Retina (tissue), 1 donor: ENCODE measurements around the gene RECQL5.
"Not testable (repeated sequence)": the region's sequence is repeated elsewhere in the genome, so short reads cannot be mapped to it uniquely, and the experiment has no call there.

Source experiments
- DNase-seq: peaks from one replicate; pipeline ENCODE4 v3.0.0-alpha.2; 2016

The RECQL5 gene

GRCh38 chr17:75589919-75590303 is 77.0 kb downstream of the RECQL5 start:
- peak; percentile 39 for DNase-seq

- peak; percentile 84 for DNase-seq
Observed at GRCh38 chr17:75589012-75589918, 77.7 kb downstream of the RECQL5 start.

- DNase-seq, result peak; percentile 89
Observed at GRCh38 chr17:75588596-75589011, 78.3 kb downstream of the RECQL5 start.

DNA sequence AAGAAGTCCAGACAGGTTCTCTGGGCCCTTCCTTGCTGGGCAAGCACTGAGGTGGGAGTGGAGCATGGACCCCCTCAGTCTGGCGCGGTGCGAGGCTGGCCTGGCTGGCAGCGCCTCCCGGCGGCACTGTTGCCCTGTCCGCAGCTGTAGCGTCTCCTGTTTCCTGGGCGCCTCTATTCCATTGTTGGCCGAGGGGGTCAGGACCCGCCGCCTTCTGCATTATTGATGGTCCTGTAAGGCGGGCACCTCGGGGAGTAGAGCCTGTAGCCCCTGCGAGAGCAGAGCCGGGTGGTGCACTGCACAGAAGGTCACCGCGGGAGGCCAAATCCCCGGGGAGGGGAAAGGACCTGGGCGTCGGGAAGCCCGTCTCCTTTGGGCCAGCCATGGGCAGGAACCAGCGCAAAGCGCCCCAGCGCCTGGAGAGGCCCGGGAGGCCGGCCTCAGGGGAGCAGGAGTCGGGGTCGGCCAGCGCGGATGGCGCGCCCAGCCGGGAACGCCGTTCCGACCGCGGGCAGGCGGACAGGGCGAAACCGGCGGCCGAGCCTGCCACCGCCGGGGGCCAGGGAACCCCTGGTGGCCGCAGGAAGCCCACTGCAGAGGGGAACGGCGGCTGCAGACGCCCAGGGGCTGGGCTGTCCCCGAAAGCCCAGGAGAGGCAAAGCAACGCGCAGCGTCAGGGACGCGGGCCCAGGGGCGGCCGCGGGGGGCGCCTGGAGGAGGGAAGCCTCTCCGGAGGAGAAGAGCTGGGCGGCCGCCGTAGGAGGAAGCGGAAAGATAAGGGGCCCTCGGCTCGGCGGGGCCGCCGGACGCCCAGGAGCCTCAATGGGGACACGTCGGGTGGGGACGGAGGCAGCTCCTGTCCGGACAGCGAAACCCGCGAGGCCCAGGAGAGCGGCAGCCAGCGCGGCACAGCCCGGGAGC is 79.0 kb downstream of the RECQL5 start, which contains the start of gene MYO15B:
MYO15B (plus strand) TSS at position 126 of the 921 bp plus-strand sequence; CDS start at position 384, 258 bp downstream.
- DNase-seq, result peak; percentile 81

DNA sequence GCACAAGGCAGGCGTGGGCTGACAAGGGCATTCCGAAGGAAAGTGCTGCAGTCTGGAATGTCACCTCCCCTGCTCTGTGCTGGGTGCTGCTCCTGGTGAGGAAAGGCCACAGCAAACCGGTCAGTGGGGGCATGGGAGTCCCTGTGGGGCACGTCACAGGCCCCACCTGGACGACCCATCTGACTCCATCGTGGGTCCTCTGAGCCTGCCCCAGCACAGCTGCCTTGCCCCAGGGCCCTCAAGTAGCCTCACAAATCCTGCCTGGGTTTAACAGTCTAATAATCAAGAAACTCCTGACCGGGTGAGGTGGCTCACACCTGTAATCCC is 82.1 kb downstream of the RECQL5 start:
- no peak for DNase-seq

DNA sequence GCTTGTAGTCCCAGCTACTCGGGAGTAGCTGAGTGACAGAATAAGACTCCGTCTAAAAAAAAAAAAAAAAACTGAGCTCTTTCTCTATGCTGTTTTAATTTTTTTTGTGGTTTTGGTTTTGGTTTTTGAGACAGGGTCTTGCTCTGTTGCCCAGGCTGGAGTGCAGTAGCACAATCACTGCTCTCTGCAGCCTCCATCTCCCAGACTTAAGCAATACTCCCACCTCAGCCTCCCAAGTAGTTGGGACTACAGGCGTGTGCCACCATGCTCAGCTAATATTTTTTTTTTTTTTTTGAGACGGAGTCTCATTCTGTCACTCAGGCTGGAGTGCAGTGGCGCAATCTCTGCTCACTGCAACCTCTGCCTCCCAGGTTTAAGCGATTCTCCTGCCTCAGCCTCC is 83.8 kb downstream of the RECQL5 start:
- not testable (repeated sequence) for DNase-seq

- DNase-seq, result not testable (repeated sequence)
Observed at GRCh38 chr17:75581121-75581725, 85.7 kb downstream of the RECQL5 start.
